CD4-positive, CD25-positive, alpha-beta regulatory T cell (primary cell): ENCODE data around the gene GPR65. TPM values are rescaled to one million over a fixed set of nuclear protein-coding genes. Genes with fewer than 3 reads are reported as not detected.
"Not testable (repeated sequence)": the region's sequence is repeated elsewhere in the genome, so short reads cannot be mapped to it uniquely, and the experiment has no call there.

Experiments used
- ATAC-seq, 2 donors: fragments of 150-1000 bp; cut with Tn5 transposase; one replicate each; pipeline ENCODE4 v1.10.0; 2021; ENCODE audit warnings: low read depth in 2 of 2, moderate number of reproducible peaks in 2 of 2, moderate library complexity in 1 of 2
- DNase-seq, 3 donors: peaks; one replicate each; pipeline versions ENCODE4 v3.0.0 to v3.0.0-alpha.2; 2012 to 2022; ENCODE audit warnings: mixed read lengths in 1 of 3
- H3K27ac ChIP-seq: one replicate; pipeline ENCODE4 v1.7.0; 2013; ENCODE audit warnings: mild to moderate bottlenecking, low read length; ENCODE audit not compliant: insufficient read depth, poor library complexity, severe bottlenecking
- H3K27me3 ChIP-seq: one replicate; pipeline ENCODE4 v1.7.0; 2013; ENCODE audit warnings: low read length; ENCODE audit not compliant: control insufficient read depth, insufficient read depth
- H3K36me3 ChIP-seq: one replicate; pipeline ENCODE4 v1.7.0; 2013; ENCODE audit warnings: mild to moderate bottlenecking, low read length, moderate library complexity; ENCODE audit not compliant: control insufficient read depth, insufficient read depth
- H3K4me1 ChIP-seq: 2 replicates; pipeline ENCODE4 v1.7.0; 2013; ENCODE audit warnings: mild to moderate bottlenecking, low read length; ENCODE audit not compliant: insufficient read depth, control insufficient read depth, poor library complexity, severe bottlenecking
- H3K4me3 ChIP-seq: one replicate; pipeline ENCODE4 v1.7.0; 2013; ENCODE audit warnings: low read depth, mild to moderate bottlenecking, low read length, moderate library complexity
- H3K9me3 ChIP-seq, 2 experiments: 1 replicate in 1 of 2; 2 replicates in 1 of 2; pipeline ENCODE4 v1.7.0; 2013; ENCODE audit warnings: low read length in 2 of 2, mild to moderate bottlenecking in 1 of 2, moderate library complexity in 1 of 2; ENCODE audit not compliant: control insufficient read depth in 2 of 2
- H3K27ac Mint-ChIP-seq, 3 donors: one replicate each; pipeline ENCODE4 v1.8.0; 2020 to 2022; ENCODE audit warnings: mild to moderate bottlenecking in 3 of 3, mixed read lengths in 3 of 3, moderate library complexity in 2 of 3
- H3K27me3 Mint-ChIP-seq: one replicate; pipeline ENCODE4 v1.8.0; 2022; ENCODE audit warnings: mild to moderate bottlenecking, mixed read lengths
- H3K36me3 Mint-ChIP-seq: one replicate; pipeline ENCODE4 v1.8.0; 2020; ENCODE audit warnings: mixed read lengths
- H3K4me1 Mint-ChIP-seq, 4 donors: one replicate each; pipeline ENCODE4 v1.8.0; 2020 to 2022; ENCODE audit warnings: mixed read lengths in 4 of 4, mild to moderate bottlenecking in 1 of 4
- H3K4me3 Mint-ChIP-seq, 4 donors: one replicate each; pipeline ENCODE4 v1.8.0; 2020 to 2022; ENCODE audit warnings: mild to moderate bottlenecking in 4 of 4, mixed read lengths in 4 of 4, moderate library complexity in 3 of 4
- H3K9me3 Mint-ChIP-seq, 7 donors: one replicate each; pipeline ENCODE4 v1.8.0; 2020 to 2022; ENCODE audit warnings: mixed read lengths in 7 of 7, mild to moderate bottlenecking in 3 of 7, moderate library complexity in 2 of 7
- polyA plus RNA-seq, 4 donors: library from polyadenylated mRNA; unstranded; fragments of 300-500 nt; fragmentation: Illumina TruSeq; gene quantifications; one replicate each; pipeline ENCODE4 v1.2.3, GENCODE V29; 2021
- total RNA-seq: library from RNA; stranded (reverse); gene quantifications from one replicate; pipeline ENCODE4 v1.2.3, GENCODE V29; 2022

Gene GPR65
- total and polyA plus RNA-seq, 5 donors from 2014 or later = 12.3 to 15.5 (median 12.9) TPM

GRCh38 chr14:88013750-88014349, 8.9 kb downstream of the GPR65 start:
- peak overlapping the region; percentile 57 to 82 (median 73) for H3K27ac Mint-ChIP-seq

GRCh38 chr14:88016768-88017167, 11.8 kb downstream of the GPR65 start:
- no peak overlapping the region for H3K4me3 Mint-ChIP-seq
- DNase-seq (no peak), ATAC-seq (no peak)
- Histone ChIP-seq H3K27ac (no peak overlapping the region), H3K4me1 (no peaks in the 10 kb centered on the region), H3K4me3 (no peak overlapping the region), H3K27me3 (no peaks in the 10 kb centered on the region), H3K9me3 (no peaks in the 10 kb centered on the region), H3K36me3 (peaks cover 7% of the 10 kb centered on the region)
- peak overlapping the region in 2 of 3 donors; percentile 38 to 39 for H3K27ac Mint-ChIP-seq
- H3K4me1 Mint-ChIP-seq = peaks cover 15 to 43% (median 31%) of the 10 kb centered on the region in 4 donors
- H3K36me3 Mint-ChIP-seq = peaks cover 15% of the 10 kb centered on the region
- H3K27me3 Mint-ChIP-seq = no peaks in the 10 kb centered on the region
- no peaks in the 10 kb centered on the region for H3K9me3 Mint-ChIP-seq

More at GRCh38 chr14:88013750-88014349, 8.9 kb downstream of the GPR65 start:
- no peaks in the 10 kb centered on the region for H3K9me3 Mint-ChIP-seq
- no peak overlapping the region for H3K4me3 ChIP-seq
- no peaks in the 10 kb centered on the region for H3K27me3 ChIP-seq
- no peaks in the 10 kb centered on the region for H3K27me3 Mint-ChIP-seq
- H3K27ac ChIP-seq = no peak overlapping the region
- DNase-seq = peak in 2 of 3 donors; percentile 17 to 46
- peaks cover 34 to 56% (median 46%) of the 10 kb centered on the region in 4 donors for H3K4me1 Mint-ChIP-seq
- H3K36me3 ChIP-seq = peaks cover 17% of the 10 kb centered on the region
- no peaks in the 10 kb centered on the region for H3K9me3 ChIP-seq
- peak overlapping the region in 2 of 4 donors; percentile 20 to 33 for H3K4me3 Mint-ChIP-seq
- H3K36me3 Mint-ChIP-seq = peaks cover 29% of the 10 kb centered on the region
- peaks cover 7% of the 10 kb centered on the region for H3K4me1 ChIP-seq
- no peak for ATAC-seq

DNA sequence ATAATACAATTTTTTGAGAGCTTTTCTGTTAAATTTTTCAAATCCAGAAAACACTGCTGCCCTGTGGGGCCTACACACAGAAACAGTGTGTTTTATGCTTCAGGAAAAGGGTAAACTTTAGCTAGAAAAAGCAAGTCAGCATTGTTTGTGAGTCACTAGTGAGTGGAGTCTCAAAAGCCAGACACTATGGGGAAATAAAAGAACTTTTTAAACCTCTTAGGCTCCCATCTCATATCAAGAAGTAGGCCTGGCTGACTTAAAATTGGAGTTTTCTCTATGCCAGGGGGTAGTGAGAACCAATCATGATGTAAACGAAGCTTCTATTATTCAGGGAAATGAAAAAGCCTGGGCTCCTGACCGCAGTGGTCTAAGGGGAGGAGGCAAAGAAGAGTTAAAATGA, 12.6 kb downstream of the GPR65 start:
- ATAC-seq (no peak), DNase-seq (no peak)
- Histone ChIP-seq H3K27me3 (no peaks in the 10 kb centered on the region), H3K4me1 (no peaks in the 10 kb centered on the region), H3K4me3 (no peak overlapping the region), H3K36me3 (peaks cover 3% of the 10 kb centered on the region), H3K9me3 (no peaks in the 10 kb centered on the region), H3K27ac (no peak overlapping the region)
- Mint-ChIP-seq H3K36me3 (peaks cover 15% of the 10 kb centered on the region), H3K27me3 (no peaks in the 10 kb centered on the region), H3K4me1 (peaks cover 8 to 40% (median 23%) of the 10 kb centered on the region in 4 donors), H3K9me3 (no peaks in the 10 kb centered on the region), H3K27ac (peak overlapping the region in 2 of 3 donors; percentile 20 to 52), H3K4me3 (no peak overlapping the region)

DNA sequence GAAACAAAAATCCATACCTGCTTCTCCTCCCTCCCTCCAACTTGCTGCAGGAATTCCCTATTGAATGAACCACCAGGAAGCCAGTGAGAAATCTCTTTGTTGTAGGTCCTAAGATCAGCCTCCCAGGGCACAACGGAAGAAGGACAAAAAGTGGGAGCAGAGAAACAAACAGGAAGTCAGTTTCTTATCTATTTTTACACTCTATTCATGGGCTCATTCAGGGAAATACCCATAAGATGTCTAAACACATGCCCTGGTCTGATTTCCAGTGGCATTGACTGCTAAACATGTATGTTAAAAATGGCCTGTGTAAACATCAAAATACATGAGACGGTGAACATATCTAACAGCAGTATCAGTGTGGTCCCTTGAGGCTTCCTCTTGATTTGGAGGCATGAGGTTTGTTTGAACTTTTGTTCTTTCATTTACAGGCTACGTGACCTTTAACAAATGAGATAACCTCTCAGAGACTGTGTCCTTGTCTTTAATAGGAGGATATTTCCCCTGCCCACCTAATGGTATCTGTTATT, 18.8 kb downstream of the GPR65 start:
- Mint-ChIP-seq H3K27ac (peak overlapping the region; percentile 7 to 63 (median 62)), H3K9me3 (no peaks in the 10 kb centered on the region), H3K4me1 (peaks cover 18 to 80% (median 47%) of the 10 kb centered on the region in 4 donors), H3K4me3 (peak overlapping the region in 2 of 4 donors; percentile 13 to 26), H3K27me3 (no peaks in the 10 kb centered on the region), H3K36me3 (no peaks in the 10 kb centered on the region)
- H3K27ac ChIP-seq = peak overlapping the region; percentile 5
- ATAC-seq (peak; percentile 37 to 58), DNase-seq (peak in 2 of 3 donors; percentile 26 to 30)
- H3K4me3 ChIP-seq = no peak overlapping the region
- peaks cover 25% of the 10 kb centered on the region for H3K4me1 ChIP-seq
- H3K27me3 ChIP-seq = no peaks in the 10 kb centered on the region
- H3K36me3 ChIP-seq = no peaks in the 10 kb centered on the region
- H3K9me3 ChIP-seq = no peaks in the 10 kb centered on the region

DNA sequence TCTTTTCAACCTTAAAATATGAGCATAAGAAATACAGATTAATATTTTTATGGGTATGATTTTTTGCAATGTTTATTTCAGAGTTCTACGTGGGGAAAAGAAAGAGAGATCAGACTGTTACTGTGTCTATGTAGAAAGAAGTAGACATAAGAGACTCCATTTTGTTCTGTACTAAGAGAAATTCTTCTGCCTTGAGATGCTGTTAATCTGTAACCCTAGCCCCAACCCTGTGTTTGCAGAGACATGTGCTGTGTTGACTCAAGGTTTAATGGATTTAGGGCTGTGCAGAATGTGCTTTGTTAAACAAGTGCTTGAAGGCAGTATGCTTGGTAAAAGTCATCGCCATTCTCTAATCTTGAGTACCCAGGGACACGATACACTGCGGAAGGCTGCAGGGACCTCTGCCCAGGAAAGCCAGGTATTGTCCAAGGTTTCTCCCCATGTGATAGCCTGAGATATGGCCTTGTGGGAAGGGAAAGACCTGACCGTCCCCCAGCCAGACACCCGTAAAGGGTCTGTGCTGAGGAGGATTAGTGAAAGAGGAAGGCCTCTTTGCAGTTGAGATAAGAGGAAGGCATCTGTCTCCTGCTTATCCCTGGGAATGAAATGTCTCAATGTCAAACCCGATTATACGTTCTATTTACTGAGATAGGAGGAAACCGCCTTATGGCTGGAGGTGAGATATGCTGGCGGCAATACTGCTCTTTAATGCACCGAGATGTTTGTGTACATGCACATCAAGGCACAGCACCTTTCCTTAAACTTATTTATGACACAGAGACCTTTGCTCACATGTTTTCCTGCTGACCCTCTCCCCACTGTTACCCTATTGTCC, 19.5 kb downstream of the GPR65 start:
- H3K4me1 Mint-ChIP-seq = peaks cover 21 to 80% (median 47%) of the 10 kb centered on the region in 4 donors
- not testable (repeated sequence) for H3K9me3 ChIP-seq, H3K36me3 ChIP-seq, DNase-seq, H3K27me3 Mint-ChIP-seq, H3K27me3 ChIP-seq, ATAC-seq, H3K27ac ChIP-seq, H3K4me3 Mint-ChIP-seq, H3K36me3 Mint-ChIP-seq, H3K9me3 Mint-ChIP-seq, H3K4me3 ChIP-seq
- peaks cover 25% of the 10 kb centered on the region for H3K4me1 ChIP-seq
- H3K27ac Mint-ChIP-seq = peak overlapping the region in 2 of 3 donors; percentile 7 to 69

DNA sequence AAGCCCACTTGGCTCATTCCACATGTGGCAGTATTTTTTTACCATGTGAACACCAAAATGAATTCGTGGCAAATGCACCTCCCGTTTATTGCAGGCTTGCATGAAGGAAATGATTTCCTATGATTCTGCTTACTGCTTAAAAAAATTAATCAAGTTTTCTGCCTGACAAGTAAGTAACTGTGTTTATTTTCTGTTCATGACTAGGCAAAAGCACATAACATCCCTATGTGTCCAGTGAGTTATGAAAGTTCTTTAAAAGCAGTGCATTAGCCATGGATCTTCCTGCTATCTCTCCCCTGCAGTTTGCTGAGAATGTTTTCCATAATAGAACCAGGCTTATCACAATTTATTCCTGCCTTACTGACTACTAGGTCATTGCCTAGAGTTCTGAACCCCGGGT, 20.4 kb downstream of the GPR65 start:
- no peaks in the 10 kb centered on the region for H3K9me3 ChIP-seq
- H3K4me1 ChIP-seq = peaks cover 33% of the 10 kb centered on the region
- H3K4me1 Mint-ChIP-seq = peaks cover 27 to 80% (median 52%) of the 10 kb centered on the region in 4 donors
- H3K27ac ChIP-seq = no peak overlapping the region
- no peaks in the 10 kb centered on the region for H3K36me3 ChIP-seq
- H3K27ac Mint-ChIP-seq = peak overlapping the region in 2 of 3 donors; percentile 7 to 47
- H3K27me3 Mint-ChIP-seq = no peaks in the 10 kb centered on the region
- H3K4me3 ChIP-seq = no peak overlapping the region
- H3K9me3 Mint-ChIP-seq = no peaks in the 10 kb centered on the region
- H3K36me3 Mint-ChIP-seq = no peaks in the 10 kb centered on the region
- DNase-seq (no peak), ATAC-seq (no peak)
- H3K4me3 Mint-ChIP-seq = no peak overlapping the region
- H3K27me3 ChIP-seq = no peaks in the 10 kb centered on the region

- ATAC-seq (no peak), DNase-seq (peak in 1 of 3 donors; percentile 51)
- H3K27me3 ChIP-seq = no peaks in the 10 kb centered on the region
- Mint-ChIP-seq H3K4me1 (peaks cover 28 to 85% (median 57%) of the 10 kb centered on the region in 4 donors), H3K27me3 (no peaks in the 10 kb centered on the region), H3K9me3 (peaks cover 0 to 3% (median 0%) of the 10 kb centered on the region in 7 donors), H3K4me3 (peak overlapping the region in 3 of 4 donors; percentile 40 to 75 (median 70)), H3K27ac (peak overlapping the region; percentile 57 to 86 (median 68)), H3K36me3 (no peaks in the 10 kb centered on the region)
- no peaks in the 10 kb centered on the region for H3K36me3 ChIP-seq
- H3K27ac ChIP-seq = no peak overlapping the region
- H3K4me1 ChIP-seq = peaks cover 34% of the 10 kb centered on the region
- peak overlapping the region; percentile 61 for H3K4me3 ChIP-seq
- H3K9me3 ChIP-seq = no peaks in the 10 kb centered on the region
Measured at GRCh38 chr14:88026890-88027289, 22.0 kb downstream of the GPR65 start.
